Panc1 (cell line): ENCODE data around the gene RASD2. TPM values are rescaled to one million over a fixed set of nuclear protein-coding genes. Genes with fewer than 3 reads are reported as not detected.

Source experiments
- ATAC-seq: fragments of 200-7000 bp; cut with Tn5 transposase; 2 replicates; pipeline ENCODE4 v1.9.1; 2020; ENCODE audit warnings: mild to moderate bottlenecking, moderate library complexity
- BruUV-seq: library from RNA; stranded (reverse); fragments of 400-500 nt; replicated peaks from 2 replicates; lab custom pipeline; 2021; lab: Mats Ljungman, UMichigan
- CTCF ChIA-PET: fragments of 300-600 bp; sonication (Branson Sonifier 250); formaldehyde crosslinking; loops from one replicate; lab custom pipeline; 2022; ENCODE audit warnings: antibody characterized with exemption; lab: Charles Lee
- POLR2A ChIA-PET: fragments of 300-600 bp; sonication (Branson Sonifier 250); formaldehyde crosslinking; loops from one replicate; lab custom pipeline; 2022; ENCODE audit warnings: antibody characterized with exemption; lab: Charles Lee
- DNase-seq: peaks from one replicate; pipeline ENCODE4 v3.0.0-alpha.2; 2010; ENCODE audit warnings: low read depth, low spot score
- H3K27ac ChIP-seq: 2 replicates; pipeline ENCODE4 v1.5.1; 2011; ENCODE audit warnings: mild to moderate bottlenecking, low read length, inconsistent platforms
- H3K27me3 ChIP-seq: fragments of 200-500 bp; sonication (Bioruptor generic); 2 replicates; pipeline ENCODE4 v1.6.0; 2014; ENCODE audit warnings: low read length, inconsistent platforms; ENCODE audit not compliant: control insufficient read depth, insufficient read depth
- H3K36me3 ChIP-seq: fragments of 200-500 bp; sonication (Bioruptor generic); 2 replicates; pipeline ENCODE4 v1.5.1; 2014; ENCODE audit warnings: inconsistent platforms, mild to moderate bottlenecking, low read length, moderate library complexity; ENCODE audit not compliant: control insufficient read depth, insufficient read depth
- H3K4me1 ChIP-seq: 2 replicates; pipeline ENCODE4 v1.5.1; 2011; ENCODE audit warnings: inconsistent platforms, mild to moderate bottlenecking, low read length, moderate library complexity; ENCODE audit not compliant: control insufficient read depth, insufficient read depth
- H3K4me3 ChIP-seq, 2 experiments: 2 replicates each; pipeline ENCODE4 v1.5.1; 2011 to 2012; ENCODE audit warnings: low read depth in 2 of 2, low read length in 2 of 2, mild to moderate bottlenecking in 2 of 2, inconsistent platforms in 1 of 2, moderate library complexity in 1 of 2
- H3K9me3 ChIP-seq: fragments of 200-500 bp; sonication (Bioruptor generic); 2 replicates; pipeline ENCODE4 v1.5.1; 2014; ENCODE audit warnings: low read depth, mild to moderate bottlenecking, inconsistent platforms, low read length, moderate library complexity; ENCODE audit not compliant: control insufficient read depth, insufficient read depth
- CTCF ChIP-seq: fragments of 450-650 bp; IDR thresholded peaks from 2 replicates; pipeline ENCODE4 v1.5.1; 2017; ENCODE audit warnings: mild to moderate bottlenecking
- POLR2AphosphoS5 ChIP-seq: IDR thresholded peaks from 2 replicates; pipeline ENCODE4 v1.6.1; 2012; ENCODE audit warnings: mild to moderate bottlenecking, low read depth, low read length, moderate library complexity
- REST ChIP-seq, 2 experiments: IDR thresholded peaks; 2 replicates each; pipeline ENCODE4 v1.6.1; 2011 to 2012; ENCODE audit warnings: low read depth in 2 of 2, control low read depth in 1 of 2, low read length in 1 of 2, mild to moderate bottlenecking in 1 of 2, moderate library complexity in 1 of 2; ENCODE audit not compliant: insufficient read depth in 1 of 2
- SIN3A ChIP-seq: IDR thresholded peaks from 2 replicates; pipeline ENCODE4 v1.6.1; 2012; ENCODE audit warnings: low read depth, mild to moderate bottlenecking, low read length, moderate library complexity, borderline replicate concordance; ENCODE audit not compliant: insufficient read depth
- TCF7L2 ChIP-seq: IDR thresholded peaks from 2 replicates; pipeline ENCODE4 v1.6.1; 2011; ENCODE audit warnings: mild to moderate bottlenecking, low read depth, low read length, inconsistent platforms
- in situ Hi-C: cut with HindIII; loops from 2 replicates; pipeline ENCODE4 v1.10.0; 2016; ENCODE audit warnings: low sequenced_read_pairs, low pct_unique_long_range_greater_than_20kb
- intact Hi-C: fragments of 100-400 bp; cut with micrococcal nuclease; formaldehyde crosslinking; loops from one replicate; pipeline ENCODE4 v1.10.0; 2022; ENCODE audit not compliant: unreplicated experiment
- total RNA-seq: library from RNA; stranded (reverse); gene quantifications from one replicate; pipeline ENCODE4 v1.2.1, GENCODE V29; 2021; ENCODE audit not compliant: unreplicated experiment

The RASD2 gene
- total RNA-seq, 1 experiment from 2014 or later = 26.7 TPM

GRCh38 chr22:35561796-35562526, 21.3 kb downstream of the RASD2 start:
- ATAC-seq (peak; percentile 91), DNase-seq (no peak)
- Histone ChIP-seq H3K9me3 (no peaks in the 10 kb centered on the region; the same call in 1 of the 2 replicates), H3K27me3 (no peaks in the 10 kb centered on the region), H3K36me3 (no peaks in the 10 kb centered on the region), H3K4me3 (no peak overlapping the region), H3K4me1 (peaks cover 23% of the 10 kb centered on the region), H3K27ac (peak overlapping the region; percentile 14; the same call in 1 of the 2 replicates)
- intact Hi-C loops = no loop called here
- peak; percentile 89 for TF ChIP-seq TCF7L2
- no peak for TF ChIP-seq POLR2AphosphoS5
- no peak for TF ChIP-seq REST (IDR thresholded peaks at IDR 0.05; ENCODE audit: insufficient read depth in 1 of 2, low read depth in 2 of 2, low read length in 1 of 2)
- no peak for TF ChIP-seq CTCF
- no peak for TF ChIP-seq SIN3A
- CTCF ChIA-PET = no interaction called here
- BruUV-seq = no TSS peak
- POLR2A ChIA-PET = no interaction called here
- in situ Hi-C loops = no loop called here

- CTCF ChIA-PET = no interaction called here
- no TSS peak for BruUV-seq
- in situ Hi-C loops = no loop called here
Observed at GRCh38 chr22:35563211-35563610, 22.6 kb downstream of the RASD2 start.

More at GRCh38 chr22:35563211-35563610, 22.6 kb downstream of the RASD2 start:
- Histone ChIP-seq H3K27me3 (no peaks in the 10 kb centered on the region), H3K27ac (peak overlapping the region; percentile 66; the same call in 1 of the 2 replicates), H3K9me3 (no peaks in the 10 kb centered on the region; the same call in 1 of the 2 replicates), H3K36me3 (no peaks in the 10 kb centered on the region), H3K4me3 (no peak overlapping the region), H3K4me1 (peaks cover 23% of the 10 kb centered on the region)
- DNase-seq (no peak), ATAC-seq (no peak)
- POLR2A ChIA-PET = interaction anchor here (0.8 kb wide), 1 partner anchor 10 kb away, joined by 3 read pairs; no protein-coding TSS in a partner anchor
- TF ChIP-seq REST (IDR thresholded peaks at IDR 0.05; ENCODE audit: insufficient read depth in 1 of 2, low read depth in 2 of 2, low read length in 1 of 2) (no peak), POLR2AphosphoS5 (no peak), TCF7L2 (no peak)
- intact Hi-C loops = no loop called here
